ENCODE measurements around the gene MYH7B.
A peak's percentile ranks its signal among the peaks of the same experiment; 100 is the strongest.

The MYH7B gene

DNA sequence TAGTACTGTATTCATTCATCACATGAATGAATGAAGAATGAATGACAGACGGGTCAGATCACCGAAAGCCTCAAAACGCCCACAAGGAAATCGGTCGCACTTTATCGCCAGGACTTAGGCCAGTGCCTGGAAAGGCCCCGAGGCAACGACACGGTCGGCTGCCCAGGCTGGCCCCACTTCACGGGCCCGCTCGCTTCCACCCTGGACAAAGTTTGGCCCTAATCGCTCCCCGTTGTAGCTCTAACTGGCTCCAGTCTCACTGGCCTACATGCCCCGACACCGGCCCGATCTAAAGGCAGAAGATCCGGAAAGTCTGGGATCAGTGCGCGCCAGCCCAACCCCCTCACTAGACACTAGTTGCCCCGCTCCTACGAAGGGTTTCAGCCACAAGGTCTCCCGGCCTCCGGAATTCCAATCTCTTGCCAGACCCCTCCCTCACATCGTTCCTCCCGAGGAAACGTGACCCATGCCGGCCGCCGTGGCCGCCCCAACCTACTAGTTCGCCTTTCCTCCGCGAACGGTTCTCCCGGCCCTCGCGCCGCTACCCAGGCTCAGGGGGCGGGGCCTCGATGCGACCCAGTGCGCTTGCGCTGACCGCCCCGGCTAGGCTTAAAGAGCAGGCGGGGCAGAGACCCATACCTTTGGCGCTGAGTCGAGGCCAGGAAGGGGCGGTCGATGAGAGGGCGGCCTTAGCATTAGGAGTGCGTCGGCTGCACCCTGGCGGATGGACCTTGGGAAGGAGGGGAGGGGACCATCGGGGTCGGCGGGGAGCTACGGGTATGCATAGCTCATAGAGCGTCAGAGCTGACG is at the start of gene MYH7B, which contains the start of gene GSS:
Gene MYH7B, plus strand, starts transcription at position 638 of the 810 bp plus-strand sequence. CDS start 22,138 bp downstream, outside the sequence.
Gene GSS, minus strand, starts transcription at position 576 of the 810 bp plus-strand sequence. CDS start 3,954 bp downstream, outside the sequence.
- DNase-seq = peak; percentile 92 to 97 (median 96)

DNA sequence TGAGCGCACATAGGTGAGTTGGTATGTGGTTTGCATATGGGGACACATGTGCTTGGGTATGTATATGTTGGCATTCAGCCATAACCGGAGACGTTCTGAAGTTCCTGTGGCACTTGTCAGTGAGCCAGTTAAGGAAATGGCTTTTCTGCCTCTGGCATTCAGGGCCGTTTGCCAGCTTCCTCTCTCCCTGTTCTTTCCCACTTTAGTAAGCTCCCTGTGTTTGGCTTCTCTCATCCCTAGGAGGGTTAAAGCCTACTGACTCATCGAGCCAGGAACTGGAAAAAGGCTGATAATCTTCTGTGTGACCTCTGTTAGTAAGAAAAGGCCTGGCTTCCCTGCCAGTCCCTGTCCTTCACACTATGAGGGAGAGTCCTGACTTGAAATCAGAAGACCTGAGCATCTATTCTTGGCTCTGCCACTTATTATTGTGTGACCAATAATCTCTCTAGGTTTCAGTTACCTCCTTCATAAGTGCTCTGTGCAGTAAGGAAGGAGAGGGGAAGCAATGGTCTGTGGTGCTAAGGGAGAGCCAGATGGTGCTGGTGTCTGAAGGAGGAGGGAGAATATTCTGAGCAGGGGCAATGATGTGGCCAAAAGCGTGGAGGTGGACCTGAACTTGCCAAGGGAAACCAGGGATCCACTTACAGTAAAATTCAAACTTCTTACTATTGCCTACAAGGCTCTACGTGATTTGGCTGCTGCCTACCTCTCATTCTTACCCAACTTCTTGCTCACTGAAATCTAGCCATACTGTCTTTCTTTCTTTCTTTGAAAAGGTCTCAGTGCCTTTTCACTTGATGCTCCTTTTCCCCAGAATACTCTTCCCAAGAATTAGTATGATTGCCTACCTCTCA is 47.8 kb upstream of the MYH7B start:
- DNase-seq = no peak

DNA sequence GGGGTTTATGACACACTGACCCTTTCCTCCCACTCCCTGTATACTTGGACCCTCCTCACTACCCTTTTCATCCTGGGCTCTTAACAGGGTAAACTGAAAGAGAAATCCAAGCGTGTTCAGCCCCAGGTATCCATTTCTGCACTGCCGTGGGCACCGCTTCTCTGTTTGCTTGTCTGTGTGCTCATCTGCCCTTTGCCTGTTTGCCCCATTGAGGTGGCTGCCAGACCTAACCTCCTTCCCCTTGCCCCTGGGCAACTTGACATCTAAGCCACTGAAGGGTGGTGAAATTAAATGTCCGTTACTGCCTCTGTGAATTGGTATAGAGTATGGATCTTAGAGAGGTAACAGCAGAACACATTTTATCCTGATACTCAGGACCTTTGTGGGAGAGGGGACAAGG is 40.5 kb upstream of the MYH7B start:
- no peak for DNase-seq

DNA sequence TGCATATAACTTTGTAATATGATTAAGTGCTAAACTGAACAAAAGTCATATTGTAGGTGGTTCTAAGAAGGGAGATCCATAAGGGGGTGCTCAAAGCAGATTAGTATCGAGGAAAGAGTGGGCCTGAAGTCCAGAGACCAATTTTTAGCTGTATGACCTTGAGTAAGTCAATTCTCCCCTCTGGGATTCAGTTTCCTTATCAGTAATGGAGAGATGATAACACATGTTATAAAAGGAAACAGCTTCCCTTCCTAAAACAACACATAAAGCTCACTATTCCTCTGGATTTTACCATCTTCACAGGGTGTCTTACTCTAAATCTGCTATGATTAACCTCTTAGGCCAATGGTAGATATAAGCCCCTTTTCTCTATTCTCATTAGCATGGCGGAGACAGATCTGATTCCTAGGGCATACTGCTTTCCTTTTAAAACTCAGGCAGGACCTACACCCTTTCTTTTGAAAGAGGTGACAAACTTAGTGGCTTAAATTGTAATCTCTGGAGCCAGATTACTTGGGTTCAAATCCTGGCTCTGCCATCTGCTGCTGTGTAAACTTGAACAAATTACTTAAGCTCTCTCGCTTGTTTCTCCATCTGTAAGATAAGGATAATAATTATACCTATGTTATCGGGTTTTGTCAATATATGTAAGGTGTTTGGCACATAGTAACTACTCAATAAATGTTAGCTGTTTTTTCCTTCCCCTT is 39.8 kb upstream of the MYH7B start:
- no peak for DNase-seq

DNA sequence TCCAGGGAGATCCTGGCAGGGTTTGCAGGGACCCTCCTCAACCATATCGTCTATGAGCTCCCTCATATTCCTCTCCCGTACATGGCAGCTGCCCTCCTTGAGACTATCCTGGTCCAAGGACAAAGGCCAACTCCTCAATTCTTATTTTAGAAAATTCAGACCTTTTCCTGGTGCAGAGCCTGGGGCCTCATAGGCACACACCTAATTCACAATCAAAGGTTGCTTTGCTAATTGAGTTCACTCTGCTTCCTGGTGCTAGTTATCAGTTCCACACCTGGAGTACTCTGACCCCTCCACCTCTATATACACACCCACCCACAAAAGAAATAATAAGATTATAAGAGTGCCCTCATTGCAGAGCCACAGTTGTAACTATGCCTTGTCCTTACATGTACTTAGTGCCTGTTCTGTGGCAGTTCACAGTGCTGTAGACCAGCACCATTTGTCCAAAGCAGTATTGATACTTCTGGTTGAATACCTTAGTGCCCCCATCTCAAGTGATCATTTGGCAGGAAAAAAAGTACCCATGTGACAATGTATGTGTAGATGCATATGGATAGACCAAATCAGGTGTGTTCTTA is 38.8 kb upstream of the MYH7B start:
- DNase-seq = no peak

DNA sequence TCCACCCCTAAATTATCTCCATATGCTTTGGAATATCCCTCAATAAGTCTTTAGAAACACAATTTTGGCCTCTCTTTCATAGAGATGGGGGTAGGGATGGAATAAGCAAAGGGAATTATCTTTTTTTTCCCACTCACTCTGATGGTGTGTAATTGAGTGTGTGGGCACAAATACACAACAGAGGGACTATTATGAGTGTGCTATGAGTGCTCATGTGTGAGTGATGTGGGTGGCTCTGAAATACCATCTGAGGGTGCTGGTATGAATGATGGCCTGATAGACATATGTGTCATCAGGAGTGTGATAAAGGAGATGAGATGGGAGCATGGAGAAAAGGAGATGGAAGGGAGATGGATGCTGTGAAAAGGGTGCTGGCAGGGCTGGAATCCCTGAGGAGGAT is 35.6 kb upstream of the MYH7B start:
- DNase-seq = no peak

DNA sequence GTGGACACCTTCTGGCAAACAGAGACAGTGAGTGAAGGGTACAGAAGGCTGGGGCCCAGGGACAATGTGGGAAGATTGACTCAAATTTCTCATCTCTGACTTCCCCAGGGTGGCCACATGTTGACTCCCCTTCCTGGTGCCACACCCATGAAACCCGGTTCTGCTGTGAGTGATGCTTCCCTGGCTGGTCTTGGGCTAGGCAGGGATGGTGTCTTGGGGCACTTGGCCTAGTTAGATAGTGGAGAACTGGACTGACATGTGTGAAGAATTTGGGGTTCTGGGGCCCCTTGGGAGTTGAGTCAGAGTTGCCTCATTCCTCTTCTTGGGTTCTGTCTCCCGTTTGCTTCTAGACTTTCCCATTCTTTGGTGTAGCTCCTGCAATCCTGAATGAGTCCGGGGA is 34.2 kb upstream of the MYH7B start:
- no peak for DNase-seq

DNA sequence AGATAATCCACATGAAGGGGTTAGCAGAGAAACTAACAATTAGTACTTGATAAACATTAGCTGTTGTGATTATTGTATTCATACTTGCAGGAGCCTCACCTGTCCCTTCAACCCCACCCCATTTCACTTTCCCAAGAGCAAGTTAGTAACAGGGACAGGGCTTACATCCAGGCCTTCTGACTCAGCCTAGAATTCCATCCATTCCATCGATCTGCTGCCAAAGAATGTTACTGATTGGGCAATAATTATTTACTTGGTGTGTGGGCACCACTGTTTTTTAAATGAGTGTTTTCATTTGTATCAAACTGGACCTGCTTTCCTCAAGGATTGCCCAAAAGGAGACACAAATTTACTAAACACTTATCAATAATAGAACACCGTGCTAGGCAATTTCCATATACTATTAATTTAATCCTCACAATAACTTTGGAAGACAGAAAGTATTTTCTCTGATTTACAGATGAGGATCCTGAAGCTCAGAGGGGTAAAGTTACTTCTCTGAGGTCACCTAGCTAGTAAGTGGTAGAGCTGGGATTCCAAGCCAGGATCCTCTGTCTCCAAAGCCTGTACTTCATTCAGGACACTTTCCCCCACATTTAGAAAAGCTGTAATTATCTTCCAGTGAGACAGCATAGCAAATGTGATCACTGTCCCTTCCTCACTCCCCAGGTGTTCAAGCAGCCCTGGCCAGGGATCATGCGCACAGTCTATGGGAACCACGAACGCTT is 32.9 kb upstream of the MYH7B start:
- no peak for DNase-seq

DNA sequence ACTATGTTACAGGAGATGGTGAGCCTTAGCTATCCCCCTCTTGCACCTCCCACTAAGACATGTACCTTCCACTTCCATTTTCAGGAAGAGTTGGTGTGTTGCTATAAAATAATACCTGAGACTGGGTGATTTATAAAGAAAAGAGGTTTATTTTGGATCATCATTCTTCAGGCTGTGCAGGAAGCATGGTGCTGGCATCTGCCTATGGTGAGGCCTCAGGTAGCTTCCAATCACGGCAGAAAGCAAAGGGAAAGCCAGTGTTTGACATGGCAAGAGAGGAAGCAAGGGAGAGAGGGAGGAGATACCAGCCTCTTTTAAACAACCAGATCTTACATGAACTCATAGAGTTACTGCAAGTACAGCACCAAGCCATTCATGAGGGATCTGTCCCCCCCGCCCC is 32.3 kb upstream of the MYH7B start:
- DNase-seq = no peak

DNA sequence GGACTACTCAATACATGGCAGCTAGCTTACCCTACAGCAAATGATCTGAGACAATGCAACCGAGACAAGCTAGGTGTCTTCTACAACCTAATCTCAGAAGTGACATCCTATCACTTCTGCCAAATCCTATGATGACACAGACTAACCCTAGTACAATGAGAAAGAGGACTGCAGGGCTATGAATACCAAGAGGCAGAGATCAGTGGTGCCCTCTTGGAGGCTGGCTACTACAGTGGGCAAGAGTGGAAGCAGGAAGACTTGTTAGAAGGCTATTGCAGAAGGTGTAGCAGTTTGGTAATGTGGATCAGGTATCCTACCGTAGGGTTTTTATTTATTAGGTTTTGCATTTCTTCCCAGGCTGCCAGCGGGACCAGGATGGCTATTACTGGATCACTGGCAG is 30.3 kb upstream of the MYH7B start:
- no peak for DNase-seq

DNA sequence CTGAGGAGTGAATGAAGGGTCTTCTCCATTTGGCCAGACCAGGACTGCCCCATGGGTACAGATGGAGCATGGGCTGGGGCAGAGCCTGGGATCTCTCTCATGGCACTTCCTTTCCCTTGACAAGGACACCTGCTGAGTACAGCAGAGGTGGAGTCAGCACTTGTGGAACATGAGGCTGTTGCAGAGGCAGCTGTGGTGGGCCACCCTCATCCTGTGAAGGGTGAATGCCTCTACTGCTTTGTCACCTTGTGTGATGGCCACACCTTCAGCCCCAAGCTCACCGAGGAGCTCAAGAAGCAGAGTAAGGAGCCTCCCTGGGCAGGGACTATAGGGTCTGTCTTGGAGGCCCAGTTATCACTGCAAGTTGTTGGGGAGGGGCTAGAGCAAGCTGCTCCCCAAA is 29.7 kb upstream of the MYH7B start:
- DNase-seq = no peak

DNA sequence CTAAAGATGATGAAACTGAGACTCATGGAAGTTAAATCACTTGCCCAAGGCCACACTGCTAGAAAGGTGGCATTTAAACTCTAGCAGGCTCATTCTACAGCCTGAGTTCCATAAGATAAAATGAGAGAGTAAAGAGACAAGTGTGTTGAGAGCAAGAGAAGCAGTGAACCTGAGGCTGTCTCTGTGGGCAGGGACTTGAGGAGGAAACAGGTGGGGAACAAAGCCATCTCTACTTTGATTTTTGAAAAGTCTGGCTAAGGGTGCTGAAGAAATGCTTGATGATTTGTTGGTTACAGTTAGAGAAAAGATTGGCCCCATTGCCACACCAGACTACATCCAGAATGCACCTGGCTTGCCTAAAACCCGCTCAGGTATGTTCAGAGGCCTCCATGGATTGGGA is 29.1 kb upstream of the MYH7B start:
- DNase-seq = no peak

DNA sequence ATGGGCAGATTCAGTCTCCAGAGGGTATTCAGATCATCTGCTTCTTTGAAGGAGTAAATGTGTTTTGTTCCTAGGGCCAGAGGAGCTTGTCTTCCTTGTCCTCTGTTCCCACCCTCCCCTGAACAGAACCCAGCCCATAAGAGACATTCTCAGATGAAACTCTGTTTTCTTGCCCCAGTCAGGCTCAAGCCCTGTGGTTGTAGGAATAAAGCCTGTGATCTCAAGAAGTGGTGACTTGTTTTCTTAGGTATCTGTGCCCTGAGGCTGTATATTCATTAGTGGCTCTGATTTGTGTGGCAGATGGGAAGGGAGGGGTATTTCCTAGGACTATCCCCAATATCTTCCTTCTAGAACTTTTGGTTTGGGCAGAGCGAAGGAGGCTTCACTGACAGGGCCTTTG is 27.9 kb upstream of the MYH7B start:
- no peak for DNase-seq

DNA sequence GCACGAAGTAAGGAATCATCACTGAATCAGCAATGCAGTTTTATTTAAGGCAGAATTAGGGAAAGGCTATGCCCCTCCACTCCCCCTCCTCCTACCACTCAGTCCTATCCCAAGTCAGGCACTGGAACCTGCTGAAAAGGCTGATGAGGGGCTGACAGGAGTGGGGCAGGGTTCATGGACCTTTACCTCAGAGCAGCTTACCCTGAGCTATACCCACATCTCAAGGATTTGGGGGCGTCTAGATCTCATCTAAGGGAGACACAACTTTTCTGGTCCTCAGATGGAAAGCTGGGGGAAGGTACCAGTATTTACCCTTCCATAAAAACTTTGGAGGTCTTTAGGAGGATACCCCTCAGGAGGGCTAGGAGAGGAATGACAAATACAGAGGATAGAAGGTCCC is 27.3 kb upstream of the MYH7B start:
- no peak for DNase-seq

DNA sequence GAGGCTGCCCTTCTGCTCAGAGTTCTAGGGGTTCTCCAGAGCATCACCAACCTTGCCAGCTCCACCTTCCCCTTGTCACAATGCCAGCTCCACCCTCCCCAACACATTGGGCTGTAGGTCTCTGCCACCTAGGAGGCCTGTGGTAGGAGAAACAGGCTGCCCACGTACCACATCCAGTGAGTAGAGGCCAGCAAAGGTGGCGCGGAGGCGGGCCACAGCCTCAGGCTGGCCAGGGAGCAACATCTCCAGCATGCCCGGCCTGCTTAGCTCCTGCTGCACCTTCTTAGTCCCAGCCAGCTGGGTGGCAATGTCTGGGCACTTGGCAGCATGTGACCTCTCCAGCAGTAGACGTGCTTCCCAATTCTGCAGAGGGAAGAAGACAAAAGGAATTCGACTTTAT is 23.9 kb upstream of the MYH7B start:
- DNase-seq = no peak

DNA sequence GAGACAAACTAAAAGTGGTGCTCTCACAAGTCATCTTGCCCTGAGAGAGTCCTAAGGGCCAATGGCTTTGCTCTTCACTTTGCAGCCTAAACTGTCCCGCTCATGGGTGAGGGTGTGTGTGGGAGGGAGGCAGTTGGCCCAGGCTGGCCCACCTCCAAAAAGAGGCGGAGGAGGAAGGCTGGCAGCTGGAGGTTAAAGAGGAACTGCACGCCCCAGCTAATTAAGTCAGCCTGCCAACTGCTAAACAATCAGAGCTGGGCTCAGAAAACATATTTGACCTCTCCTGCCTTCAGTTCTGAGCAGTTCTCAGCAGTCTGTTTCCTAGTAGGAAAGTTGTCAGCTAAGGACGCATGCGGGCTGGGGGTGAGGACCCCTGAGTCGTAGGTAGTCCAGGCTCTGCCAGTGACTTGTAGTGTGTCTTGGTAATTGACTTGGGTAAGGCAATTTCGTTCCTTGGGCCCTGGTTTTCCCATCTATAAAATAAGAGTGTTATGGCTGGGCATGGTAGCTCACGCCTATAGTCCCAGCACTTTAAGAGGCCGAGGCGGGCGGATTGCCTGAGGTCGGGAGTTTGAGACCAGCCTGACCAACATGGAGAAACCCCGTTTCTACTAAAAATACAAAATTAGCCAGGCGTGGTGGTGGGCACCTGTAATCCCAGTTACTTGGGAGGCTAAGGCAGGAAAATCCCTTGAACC is 17.1 kb upstream of the MYH7B start:
- DNase-seq = no peak

DNA sequence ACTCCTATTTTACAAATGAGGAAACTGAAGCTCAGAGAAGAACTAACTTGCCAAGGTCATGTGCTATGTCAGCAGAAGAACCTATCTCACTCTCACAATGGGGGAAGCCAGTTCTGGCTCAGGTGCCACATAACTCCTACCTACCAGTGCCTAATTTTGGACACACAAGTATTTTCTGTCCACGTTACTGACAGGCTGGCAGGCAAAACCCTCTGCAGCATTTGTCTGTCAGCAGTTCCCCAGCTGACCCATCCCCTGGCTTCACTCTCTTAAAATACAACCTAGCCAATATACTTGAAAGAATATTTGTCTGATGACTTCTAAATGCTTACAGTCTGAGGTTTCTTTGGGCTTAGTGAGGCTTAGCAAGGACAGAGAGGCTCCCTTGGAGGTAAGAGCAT is 15.6 kb upstream of the MYH7B start:
- DNase-seq = no peak

DNA sequence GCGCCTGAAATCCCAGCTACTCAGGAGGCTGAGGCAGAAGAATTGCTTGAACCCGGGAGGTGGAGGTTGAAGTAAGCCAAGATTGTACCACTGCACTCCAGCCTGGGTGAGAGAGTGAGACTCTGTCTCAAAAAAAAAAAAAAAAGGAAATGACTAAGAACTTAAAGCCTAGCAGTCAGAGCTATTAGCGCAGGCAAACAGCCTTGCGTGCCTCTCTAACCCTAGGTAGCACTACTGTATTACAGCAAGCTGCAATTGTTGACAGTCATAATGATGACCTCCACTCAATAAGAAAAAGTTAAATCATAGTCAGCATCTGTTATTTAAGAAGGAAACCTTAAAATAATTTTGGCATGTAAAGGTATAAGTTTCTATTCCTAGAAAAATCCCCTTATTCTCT is 14.4 kb upstream of the MYH7B start:
- DNase-seq = no peak

DNA sequence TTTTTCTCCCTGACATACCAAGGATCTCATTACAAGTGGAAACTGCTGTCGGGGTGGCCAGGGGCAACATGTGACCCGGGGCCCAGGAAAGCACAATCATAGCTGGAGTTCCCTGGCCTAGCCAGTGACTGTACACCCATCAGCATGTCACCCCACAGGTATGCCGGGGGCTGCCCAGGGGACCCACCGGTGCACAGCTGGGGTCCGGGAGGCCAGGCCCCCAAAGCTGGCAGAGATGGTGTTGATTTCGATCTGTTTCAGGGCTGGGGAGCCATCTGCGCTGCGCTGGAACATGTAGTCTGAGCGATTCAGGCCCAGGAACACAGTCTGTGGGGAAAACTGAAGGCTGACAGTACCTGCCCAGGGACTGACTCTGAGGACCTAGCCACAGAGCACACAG is 13.4 kb upstream of the MYH7B start:
- DNase-seq = no peak

DNA sequence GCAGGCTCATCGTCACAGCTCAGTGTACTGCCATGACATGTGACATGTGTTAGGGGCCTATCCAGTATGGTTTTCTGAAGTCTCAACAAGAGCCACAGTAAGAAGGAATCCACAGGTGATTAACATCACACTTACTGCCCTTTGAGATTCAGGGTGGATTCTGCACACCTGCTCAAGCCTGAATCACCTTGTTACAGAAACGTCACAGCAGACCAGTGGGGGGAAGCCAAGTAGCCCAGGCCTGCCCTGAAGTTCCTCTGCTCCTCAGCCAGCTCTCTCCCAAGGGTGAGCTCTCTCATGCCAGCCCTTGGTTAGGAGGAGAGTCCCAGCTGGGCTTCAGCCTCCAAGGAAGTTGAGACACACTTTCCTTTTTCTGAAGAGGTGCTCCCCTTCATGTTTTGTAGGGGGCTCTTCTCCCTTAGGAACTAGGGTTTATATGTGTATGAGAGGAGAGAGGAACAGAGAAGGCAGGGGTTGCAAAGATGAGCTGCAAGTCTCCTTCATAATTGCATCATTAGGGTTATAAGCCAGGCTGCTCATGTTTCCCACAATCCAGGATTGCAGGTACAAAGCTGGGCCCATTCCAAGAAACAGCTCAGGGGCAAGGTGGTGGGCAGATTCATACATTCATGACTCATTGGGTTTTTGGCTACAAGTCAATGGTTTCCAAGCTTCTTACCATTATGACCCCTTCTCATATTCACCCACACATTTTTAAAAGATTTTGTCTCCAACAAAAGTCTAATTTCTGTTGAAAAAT is 11.7 kb upstream of the MYH7B start:
- no peak for DNase-seq

Measured in activated naive CD4-positive, alpha-beta T cell (primary cell).